Astrocyte of the spinal cord (primary cell): Measurements from ENCODE around the gene GOLT1A.

Experiments
- DNase-seq: peaks from one replicate; pipeline ENCODE4 v3.0.0; 2011; ENCODE audit warnings: low read depth, low spot score
- H3K4me3 ChIP-seq: 2 replicates; pipeline ENCODE4 v1.5.1; 2011; ENCODE audit warnings: low read depth, mild to moderate bottlenecking, low read length, moderate library complexity
- in situ Hi-C: cut with HindIII; loops from 2 replicates; pipeline ENCODE4 v1.10.0; 2017; ENCODE audit warnings: low sequenced_read_pairs
- TF ChIP-seq, protein P1 (sequence below): IDR thresholded peaks from 2 replicates; pipeline ENCODE4 v1.5.1; 2012; ENCODE audit warnings: low read depth, mild to moderate bottlenecking, low read length, inconsistent platforms

The GOLT1A gene

DNA sequence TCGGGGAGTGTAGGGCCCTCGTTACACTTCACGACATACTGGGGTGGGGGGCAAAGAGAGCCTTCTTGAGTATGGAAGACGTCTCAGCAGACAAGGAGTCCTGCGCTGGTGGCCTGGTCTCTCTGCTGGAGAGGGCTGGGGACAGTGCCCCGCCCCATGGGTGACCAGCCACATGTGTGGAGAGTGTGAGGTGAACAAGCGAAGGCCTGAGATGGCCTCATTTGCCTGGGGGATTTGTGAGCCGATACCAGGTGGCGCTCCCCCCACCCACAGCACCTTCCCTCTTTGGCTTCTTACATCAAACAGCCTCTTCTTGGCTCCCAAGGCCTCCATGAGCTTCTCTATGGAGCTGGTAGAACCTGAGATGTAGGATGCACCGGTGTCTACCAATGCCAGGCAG lies 57.9 kb downstream of the GOLT1A start:
- in situ Hi-C loops = no loop called here
- no peak overlapping the region for H3K4me3 ChIP-seq
- TF ChIP-seq, protein P1, sequence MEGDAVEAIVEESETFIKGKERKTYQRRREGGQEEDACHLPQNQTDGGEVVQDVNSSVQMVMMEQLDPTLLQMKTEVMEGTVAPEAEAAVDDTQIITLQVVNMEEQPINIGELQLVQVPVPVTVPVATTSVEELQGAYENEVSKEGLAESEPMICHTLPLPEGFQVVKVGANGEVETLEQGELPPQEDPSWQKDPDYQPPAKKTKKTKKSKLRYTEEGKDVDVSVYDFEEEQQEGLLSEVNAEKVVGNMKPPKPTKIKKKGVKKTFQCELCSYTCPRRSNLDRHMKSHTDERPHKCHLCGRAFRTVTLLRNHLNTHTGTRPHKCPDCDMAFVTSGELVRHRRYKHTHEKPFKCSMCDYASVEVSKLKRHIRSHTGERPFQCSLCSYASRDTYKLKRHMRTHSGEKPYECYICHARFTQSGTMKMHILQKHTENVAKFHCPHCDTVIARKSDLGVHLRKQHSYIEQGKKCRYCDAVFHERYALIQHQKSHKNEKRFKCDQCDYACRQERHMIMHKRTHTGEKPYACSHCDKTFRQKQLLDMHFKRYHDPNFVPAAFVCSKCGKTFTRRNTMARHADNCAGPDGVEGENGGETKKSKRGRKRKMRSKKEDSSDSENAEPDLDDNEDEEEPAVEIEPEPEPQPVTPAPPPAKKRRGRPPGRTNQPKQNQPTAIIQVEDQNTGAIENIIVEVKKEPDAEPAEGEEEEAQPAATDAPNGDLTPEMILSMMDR = no peak
- no peak for DNase-seq

DNA sequence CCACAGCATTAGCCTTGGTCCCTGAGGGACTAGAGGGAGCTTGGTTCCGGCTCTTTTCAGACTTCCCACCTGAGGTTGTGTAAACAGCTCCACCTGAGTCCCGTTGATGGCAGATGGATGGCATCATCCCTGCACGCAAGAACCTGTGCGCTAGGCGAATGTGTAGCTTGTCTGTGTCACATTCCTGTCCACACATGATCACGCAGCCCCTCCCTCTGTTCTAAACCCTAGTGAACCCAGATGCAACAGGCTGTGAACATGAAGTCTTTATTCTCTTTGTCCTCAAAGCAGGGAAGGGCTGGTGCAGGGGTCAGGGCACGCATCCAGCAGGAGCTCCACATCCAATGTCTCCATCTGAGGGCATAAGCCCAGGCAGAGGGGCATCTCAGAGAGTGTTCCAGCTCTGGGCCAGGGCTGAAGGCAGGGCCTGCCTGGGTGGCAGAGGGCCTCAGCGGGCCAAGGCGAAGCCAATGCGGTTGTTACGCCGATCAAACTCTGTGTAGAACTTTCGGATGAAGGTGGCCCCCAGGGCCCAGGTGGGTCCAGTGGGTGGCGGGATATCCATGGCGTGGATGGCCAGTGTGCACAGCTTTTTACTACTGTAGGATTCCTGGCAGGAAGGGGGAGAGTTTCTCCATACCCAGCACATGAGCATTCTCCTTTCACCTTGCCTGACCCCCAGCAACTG lies 59.1 kb downstream of the GOLT1A start:
- in situ Hi-C loops = no loop called here
- DNase-seq = no peak
- TF ChIP-seq, protein P1 = no peak
- no peak overlapping the region for H3K4me3 ChIP-seq

DNA sequence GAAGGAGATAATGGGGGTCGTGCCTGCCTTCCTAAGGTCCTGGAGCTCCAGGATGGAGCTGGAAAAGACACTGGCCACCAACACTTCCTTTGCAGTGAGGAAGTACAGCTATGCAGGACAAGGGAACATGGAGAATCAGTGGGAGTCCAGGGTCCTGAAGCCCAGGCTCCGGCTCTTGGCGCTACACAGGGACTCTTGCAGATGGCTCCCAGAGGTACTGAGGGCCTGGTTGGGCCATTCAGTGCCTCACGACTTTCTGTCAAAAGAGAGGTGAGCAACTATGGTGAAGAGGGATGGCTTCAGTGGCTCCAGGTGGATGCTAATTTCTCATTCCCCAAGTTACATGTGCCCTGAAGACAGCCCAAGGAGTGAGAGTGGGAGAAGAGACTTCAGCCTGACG lies 60.1 kb downstream of the GOLT1A start:
- TF ChIP-seq, protein P1 = no peak
- DNase-seq = no peak
- H3K4me3 ChIP-seq = no peak overlapping the region
- in situ Hi-C loops = no loop called here

DNA sequence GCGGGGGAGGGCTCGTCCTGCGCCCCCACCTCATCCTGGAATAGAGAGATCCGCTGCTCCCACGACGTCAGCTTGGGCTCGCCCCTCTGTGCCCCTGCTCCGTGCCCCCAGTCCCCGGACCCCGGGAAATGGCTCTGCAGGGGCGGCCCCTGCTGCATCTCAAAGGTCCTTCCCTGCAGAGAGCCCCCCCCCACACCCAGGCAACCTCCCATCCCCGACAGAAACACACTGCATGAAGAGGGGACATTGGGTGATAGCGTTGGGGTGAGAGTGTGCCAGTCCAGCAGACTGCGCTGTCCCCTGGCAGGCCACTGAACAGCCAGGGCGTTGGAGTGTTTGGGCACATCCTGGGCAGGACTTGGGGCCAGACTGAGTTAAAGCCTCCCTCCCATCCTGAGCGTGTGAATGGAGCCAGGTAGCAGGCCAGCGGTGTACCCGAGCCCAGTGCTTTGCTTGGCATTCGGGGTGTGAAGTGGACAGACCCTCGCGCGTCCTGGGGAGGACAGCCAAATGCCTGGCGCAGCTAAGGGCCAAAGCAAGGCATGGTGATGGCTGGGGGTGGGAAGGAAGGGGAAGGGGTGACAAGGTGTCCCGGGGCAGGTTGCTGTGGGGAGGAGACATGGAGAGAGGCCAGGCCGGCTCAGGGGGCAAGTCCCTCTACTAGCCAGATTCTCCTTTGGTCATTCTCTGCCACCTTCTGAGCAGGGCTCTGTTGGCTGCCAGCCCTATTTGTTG lies 61.3 kb downstream of the GOLT1A start:
- TF ChIP-seq, protein P1 = no peak
- H3K4me3 ChIP-seq = peak overlapping the region; percentile 53
- DNase-seq = no peak
- in situ Hi-C loops = no loop called here

DNA sequence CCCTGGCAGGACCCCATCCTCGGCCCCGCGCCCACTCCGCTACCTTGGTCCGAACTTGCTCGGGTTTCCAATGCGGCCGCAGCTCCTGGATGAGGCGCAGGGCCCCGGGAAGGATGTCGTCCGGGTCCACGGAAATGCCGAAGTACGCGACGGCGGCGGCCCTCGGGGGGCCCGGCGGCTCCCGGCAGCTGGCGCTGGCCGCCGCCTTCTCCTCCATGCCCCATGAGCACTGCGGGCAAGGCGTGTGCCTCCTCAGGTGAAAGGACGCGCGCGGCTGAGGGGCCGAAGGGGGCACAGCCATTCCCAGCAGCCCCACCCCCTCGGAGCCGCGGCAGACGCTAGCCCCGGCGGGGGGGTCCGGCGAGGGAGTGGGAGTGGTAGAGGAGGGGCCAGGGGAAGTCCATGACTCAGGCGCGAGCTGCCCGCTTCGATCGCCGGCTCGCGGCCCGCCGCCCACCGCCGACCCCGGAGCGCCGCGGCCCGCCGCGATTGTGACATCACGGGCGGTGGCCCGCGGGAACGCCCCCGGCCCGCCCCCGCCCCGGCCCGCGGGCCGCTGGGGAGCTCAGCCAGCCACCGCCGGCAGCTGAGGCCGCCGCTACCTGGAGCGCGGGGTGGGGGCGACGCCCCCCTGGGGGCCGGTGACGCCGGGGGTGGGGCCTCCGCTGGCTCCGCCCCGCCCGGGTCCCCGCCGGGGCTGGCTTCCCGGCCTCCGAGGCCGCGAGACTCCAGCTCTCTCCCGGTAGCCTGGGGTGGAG lies 62.1 kb downstream of the GOLT1A start, which contains the start of gene ETNK2:
TSS of gene ETNK2 (minus strand) at position 493 of the 758 bp plus-strand sequence. CDS start at position 301, 192 bp downstream.
- peak within 1 kb of the TSS; percentile 54 for H3K4me3 ChIP-seq
- peak; percentile 53 for DNase-seq
- TF ChIP-seq, protein P1 = no peak
- in situ Hi-C loops = no loop called here

DNA sequence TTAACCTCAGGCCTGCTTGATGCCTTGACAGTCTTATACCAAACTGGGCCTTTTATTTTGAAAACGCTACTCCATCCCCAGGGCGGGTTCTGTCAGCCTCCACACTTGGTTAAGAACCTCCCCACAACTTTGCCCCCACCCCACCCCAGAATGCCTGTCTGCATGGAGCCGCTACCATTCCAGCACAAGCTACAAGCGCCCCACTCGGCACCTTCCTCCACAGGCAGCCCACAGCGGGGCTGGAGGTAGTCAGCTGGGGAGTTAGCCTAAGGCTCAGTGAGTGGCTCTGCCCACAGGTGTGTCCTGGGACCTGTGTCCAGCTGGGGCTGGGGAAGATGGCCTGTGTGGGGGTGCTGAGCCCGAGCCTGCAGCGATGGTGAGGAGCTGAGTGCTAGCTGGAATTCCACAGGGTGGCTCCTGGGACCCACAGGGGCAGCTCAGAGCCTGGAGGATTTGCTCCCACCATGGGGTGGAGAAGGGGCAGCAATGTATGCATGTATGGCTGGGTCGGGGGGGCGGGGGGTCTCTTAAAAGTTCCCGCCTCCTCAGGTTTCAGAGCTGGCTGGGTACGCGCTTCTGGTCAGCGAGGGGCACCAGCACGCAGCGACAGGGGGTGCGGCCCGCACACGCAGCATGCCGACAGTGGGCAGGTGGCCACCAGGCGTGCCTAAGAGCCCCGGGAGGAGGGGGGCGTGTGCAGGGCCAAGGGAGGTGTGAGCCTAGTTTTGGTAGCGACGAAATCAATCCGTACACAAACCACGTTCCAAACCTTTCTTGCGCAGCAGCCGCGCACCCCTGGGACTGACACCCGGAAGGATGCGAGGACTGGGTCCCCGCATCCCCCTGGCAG lies 62.9 kb downstream of the GOLT1A start:
- in situ Hi-C loops = no loop called here
- TF ChIP-seq, protein P1 = no peak
- peak overlapping the region; percentile 54 for H3K4me3 ChIP-seq
- no peak for DNase-seq
